Smooth muscle cell (in vitro differentiated cells): ENCODE measurements around the gene CAT. TPM values are rescaled to one million over a fixed set of nuclear protein-coding genes. Genes with fewer than 3 reads are reported as not detected.

ENCODE experiments used
- DNase-seq: peaks from one replicate; lab custom pipeline; 2025; ENCODE audit not compliant: unreplicated experiment; lab: John Stamatoyannopoulos, UW
- H2AFZ ChIP-seq: fragments of 200-600 bp; sonication (generic); 2 replicates; pipeline ENCODE4 v1.6.0; 2016; ENCODE audit warnings: antibody characterized with exemption, low read depth, mild to moderate bottlenecking
- H3F3A ChIP-seq: fragments of 200-600 bp; sonication (generic); 2 replicates; pipeline ENCODE4 v1.6.0; 2017; ENCODE audit warnings: antibody characterized with exemption, low read depth
- H3K27ac ChIP-seq: fragments of 200-600 bp; sonication (generic); 2 replicates; pipeline ENCODE4 v1.5.1; 2016; ENCODE audit warnings: low read depth, mild to moderate bottlenecking
- H3K27me3 ChIP-seq: fragments of 200-600 bp; sonication (generic); 2 replicates; pipeline ENCODE4 v1.6.1; 2016; ENCODE audit warnings: low read depth, mild to moderate bottlenecking
- H3K36me3 ChIP-seq: fragments of 200-600 bp; sonication (generic); 2 replicates; pipeline ENCODE4 v1.5.1; 2016; ENCODE audit warnings: low read depth
- H3K4me1 ChIP-seq: fragments of 200-600 bp; sonication (generic); 2 replicates; pipeline ENCODE4 v1.5.1; 2016; ENCODE audit warnings: low read depth
- H3K4me2 ChIP-seq: fragments of 200-600 bp; sonication (generic); 2 replicates; pipeline ENCODE4 v1.6.0; 2016; ENCODE audit warnings: mild to moderate bottlenecking
- H3K4me3 ChIP-seq: fragments of 200-600 bp; sonication (generic); 2 replicates; pipeline ENCODE4 v1.5.1; 2016; ENCODE audit warnings: mild to moderate bottlenecking
- H3K79me2 ChIP-seq: fragments of 200-600 bp; sonication (generic); 2 replicates; pipeline ENCODE4 v1.6.0; 2016; ENCODE audit warnings: low read depth, mild to moderate bottlenecking
- H3K9ac ChIP-seq: fragments of 200-600 bp; sonication (generic); 2 replicates; pipeline ENCODE4 v1.6.0; 2016; ENCODE audit warnings: low read depth
- H3K9me3 ChIP-seq: fragments of 200-600 bp; sonication (generic); replicated peaks from 2 replicates; pipeline ENCODE4 v1.5.1; 2016; ENCODE audit warnings: low read depth
- H4K20me1 ChIP-seq: fragments of 200-600 bp; sonication (generic); 2 replicates; pipeline ENCODE4 v1.6.0; 2016; ENCODE audit warnings: low read depth
- CTCF ChIP-seq: fragments of 200-600 bp; sonication (generic); IDR thresholded peaks from 2 replicates; pipeline ENCODE4 v1.5.1; 2017; ENCODE audit warnings: borderline replicate concordance, mild to moderate bottlenecking, antibody characterized with exemption; ENCODE audit not compliant: insufficient read depth, poor library complexity, severe bottlenecking
- WGBS: methylation state at CpG from one replicate; pipeline ENCODE4 v1.1.7; 2016; ENCODE audit warnings: low lambda C conversion rate; 5-methylcytosine and 5-hydroxymethylcytosine counted together
- polyA plus RNA-seq: library from polyadenylated mRNA; unstranded; fragments of >200 nt; fragmentation: Nextera tagmentation; extraction: Ambion mirVana; gene quantifications from 2 replicates; pipeline ENCODE4 v1.2.1, GENCODE V29; 2016
- total RNA-seq: library from RNA; depleted of rRNA; stranded (reverse); fragments of >200 nt; gene quantifications from 2 replicates; pipeline ENCODE4 v1.2.3, GENCODE V29; 2014

CAT gene
- total and polyA plus RNA-seq, 2 experiments from 2014 or later: not detected

DNA sequence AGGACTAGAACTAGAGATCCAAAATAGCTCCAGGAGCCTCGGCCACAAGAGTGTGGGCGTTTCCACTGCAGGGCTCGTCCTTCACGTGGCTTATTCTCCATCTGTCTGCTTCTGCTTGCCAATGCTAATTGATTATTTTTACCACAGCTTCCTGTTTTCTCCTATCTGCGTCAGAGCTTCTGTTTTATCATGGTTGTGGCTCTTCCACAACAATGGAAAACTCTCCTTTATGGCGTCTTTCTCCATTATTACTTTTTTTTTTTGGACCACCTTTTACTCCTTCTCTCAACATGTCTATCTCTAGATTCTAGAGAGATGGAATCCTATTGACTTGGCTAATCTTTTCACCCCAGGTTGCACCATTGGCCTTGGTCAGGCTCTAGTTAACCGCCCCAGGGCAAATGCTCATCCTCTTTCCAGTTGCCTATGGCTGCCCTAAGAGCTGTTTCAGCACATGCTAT lies 25.9 kb downstream of the CAT start:
- no peaks in the 10 kb centered on the region for H3K4me1 ChIP-seq
- no peaks in the 10 kb centered on the region for H3K36me3 ChIP-seq
- no peaks in the 10 kb centered on the region for H3F3A ChIP-seq
- TF ChIP-seq CTCF: no peak
- 78% methylated on average over 7 of the region's 7 CpGs for WGBS
- no peaks in the 10 kb centered on the region for H3K79me2 ChIP-seq
- no peaks in the 10 kb centered on the region for H3K27me3 ChIP-seq
- no peak overlapping the region for H3K27ac ChIP-seq
- H3K9me3 ChIP-seq: peaks cover 5% of the 10 kb centered on the region
- H4K20me1 ChIP-seq: no peaks in the 10 kb centered on the region
- no peak overlapping the region for H3K9ac ChIP-seq
- DNase-seq: no peak
- no peak overlapping the region for H3K4me2 ChIP-seq
- H2AFZ ChIP-seq: no peak overlapping the region
- H3K4me3 ChIP-seq: no peak overlapping the region

GRCh38 chr11:34466802-34467488 lies 28.2 kb downstream of the CAT start:
- Histone ChIP-seq H3K27me3 (no peaks in the 10 kb centered on the region), H3K4me3 (no peak overlapping the region), H3K79me2 (no peaks in the 10 kb centered on the region), H3F3A (no peaks in the 10 kb centered on the region), H3K9ac (no peak overlapping the region), H2AFZ (no peak overlapping the region), H3K27ac (no peak overlapping the region), H3K4me1 (no peaks in the 10 kb centered on the region), H3K4me2 (no peak overlapping the region), H3K36me3 (no peaks in the 10 kb centered on the region), H3K9me3 (peaks cover 5% of the 10 kb centered on the region), H4K20me1 (no peaks in the 10 kb centered on the region)
- DNase-seq: no peak
- no peak for TF ChIP-seq CTCF
- WGBS: 86% methylated on average over 3 of the region's 3 CpGs

DNA sequence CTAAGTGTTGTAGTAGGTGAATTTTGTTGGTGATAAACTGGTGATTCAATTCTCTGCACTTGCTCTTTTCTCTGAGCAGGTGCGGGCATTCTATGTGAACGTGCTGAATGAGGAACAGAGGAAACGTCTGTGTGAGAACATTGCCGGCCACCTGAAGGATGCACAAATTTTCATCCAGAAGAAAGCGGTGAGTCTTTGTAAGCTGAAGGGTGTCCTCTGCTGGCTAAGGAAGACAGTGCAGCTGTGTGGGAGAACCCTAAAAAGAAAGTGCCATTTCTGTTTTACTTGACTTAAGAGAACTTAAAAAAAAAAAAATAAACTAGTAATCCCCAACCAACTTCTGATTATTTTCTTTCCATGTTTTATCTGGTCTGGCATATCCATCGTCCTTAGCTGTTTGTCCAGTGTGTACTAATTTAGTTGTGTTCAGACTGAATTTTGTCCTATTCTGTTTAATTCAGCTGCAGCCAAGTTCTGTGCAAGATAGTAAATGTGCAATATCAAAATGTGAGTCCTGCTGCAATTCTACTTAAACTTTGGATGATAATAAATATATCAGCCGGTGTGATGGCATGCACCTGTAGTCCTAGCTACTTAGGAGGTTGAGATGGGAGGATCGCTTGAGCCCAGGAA lies 29.6 kb downstream of the CAT start:
- DNase-seq: no peak
- TF ChIP-seq CTCF: peak; percentile 45

More for the DNA sequence above, 29.6 kb downstream of the CAT start:
- H2AFZ ChIP-seq: no peak overlapping the region
- no peaks in the 10 kb centered on the region for H3K79me2 ChIP-seq
- H3K4me3 ChIP-seq: no peak overlapping the region
- H3K27ac ChIP-seq: no peak overlapping the region
- H3F3A ChIP-seq: no peaks in the 10 kb centered on the region
- H3K36me3 ChIP-seq: no peaks in the 10 kb centered on the region
- no peak overlapping the region for H3K9ac ChIP-seq
- no peaks in the 10 kb centered on the region for H3K4me1 ChIP-seq
- peaks cover 5% of the 10 kb centered on the region for H3K9me3 ChIP-seq
- no peak overlapping the region for H3K4me2 ChIP-seq
- no peaks in the 10 kb centered on the region for H4K20me1 ChIP-seq
- H3K27me3 ChIP-seq: no peaks in the 10 kb centered on the region
- WGBS: 61% methylated on average over 8 of the region's 8 CpGs
